NCI-H1105 treated with DMSO at 0.1 percent for 48 hours (cell line): ENCODE data around the gene STX18.
"Not testable (repeated sequence)": the region's sequence is repeated elsewhere in the genome, so short reads cannot be mapped to it uniquely, and the experiment has no call there.

Experiments
- DNase-seq: peaks from one replicate; lab custom pipeline; 2025; lab: John Stamatoyannopoulos, UW

STX18 gene

GRCh38 chr4:4541661-4542570 is at the start of gene STX18:
TSS of gene STX18 (minus strand) at chr4:4542048. CDS start at chr4:4541964, 84 bp downstream.
- peak; percentile 52 for DNase-seq

DNA sequence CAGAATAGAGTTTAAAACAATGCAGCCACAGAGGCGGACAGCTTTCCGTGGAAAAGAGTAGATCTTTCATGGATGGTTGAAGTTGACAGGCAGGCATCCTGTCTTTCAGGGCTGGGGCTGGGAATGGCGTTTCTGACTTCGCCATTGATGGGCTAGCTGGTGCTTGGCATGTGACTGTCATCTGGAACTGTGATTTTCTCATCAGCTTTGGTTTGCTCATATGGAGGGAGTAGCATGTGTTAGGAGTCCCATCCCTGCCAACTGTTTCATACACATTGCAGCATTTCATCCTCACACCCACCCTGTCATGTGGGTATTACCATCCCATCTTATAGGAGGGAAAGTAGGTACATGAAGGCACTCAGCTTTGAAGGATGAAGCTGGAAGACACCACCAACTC is 49.2 kb upstream of the STX18 start:
- DNase-seq: no peak

- no peak for DNase-seq
Measured at GRCh38 chr4:4590546-4590945, 48.7 kb upstream of the STX18 start.

GRCh38 chr4:4585012-4585670 is 43.3 kb upstream of the STX18 start:
- DNase-seq: no peak

DNA sequence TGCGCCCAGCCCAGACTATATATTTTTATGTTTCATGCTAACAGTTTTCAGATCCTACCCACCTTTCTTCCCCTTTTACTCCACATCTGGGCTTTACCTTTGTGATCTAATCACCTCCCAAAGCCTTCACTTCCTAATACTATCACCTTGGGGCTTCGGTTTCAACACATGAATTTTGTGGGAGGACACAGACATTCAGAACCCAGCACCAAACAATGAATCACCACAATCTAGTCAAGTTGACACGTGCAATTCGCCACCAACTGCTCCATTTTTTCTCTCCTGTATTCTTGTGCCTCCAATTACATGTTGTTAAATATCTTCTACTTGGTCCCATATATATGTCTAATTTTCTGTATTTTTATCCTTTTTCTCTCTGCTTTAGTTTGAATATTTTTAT is 41.8 kb upstream of the STX18 start:
- no peak for DNase-seq

DNA sequence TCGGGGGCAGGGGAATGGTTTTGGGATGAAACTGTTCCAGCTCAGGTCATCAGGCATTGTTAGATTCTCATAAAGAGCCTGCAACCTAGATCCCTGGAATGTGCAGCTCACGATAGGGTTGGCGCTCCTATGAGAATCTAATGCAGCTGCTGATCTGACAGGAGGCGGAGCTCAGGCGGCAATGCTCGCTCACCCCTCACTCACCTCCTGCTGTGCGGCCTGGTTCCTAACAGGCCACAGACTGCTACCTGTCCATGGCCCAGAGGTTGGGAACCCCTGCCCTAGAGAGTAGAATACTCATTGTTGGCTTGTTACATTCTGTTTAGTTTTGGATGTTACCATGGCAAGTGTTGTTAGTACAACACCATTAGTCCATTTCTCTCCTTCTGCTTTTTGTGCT is 40.8 kb upstream of the STX18 start:
- no peak for DNase-seq

DNA sequence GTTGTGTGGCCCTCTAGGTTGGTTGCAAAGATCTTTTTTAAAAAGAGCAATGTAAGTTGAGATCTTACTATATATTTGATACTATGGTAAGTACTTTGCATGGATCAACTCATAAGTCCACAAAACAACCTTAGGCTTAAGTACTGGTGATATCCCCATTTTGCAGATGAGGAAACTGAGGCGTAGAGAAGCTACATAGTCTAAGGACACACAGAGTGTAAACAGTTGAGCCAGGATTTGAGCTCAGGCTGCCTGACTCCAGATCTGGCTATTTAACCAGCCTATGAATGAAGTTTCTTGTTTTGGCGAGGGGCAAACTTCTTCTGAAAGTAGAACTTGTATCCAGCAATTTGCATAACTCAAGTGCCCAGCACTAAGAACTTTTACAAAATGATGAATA is 38.6 kb upstream of the STX18 start:
- DNase-seq: no peak

DNA sequence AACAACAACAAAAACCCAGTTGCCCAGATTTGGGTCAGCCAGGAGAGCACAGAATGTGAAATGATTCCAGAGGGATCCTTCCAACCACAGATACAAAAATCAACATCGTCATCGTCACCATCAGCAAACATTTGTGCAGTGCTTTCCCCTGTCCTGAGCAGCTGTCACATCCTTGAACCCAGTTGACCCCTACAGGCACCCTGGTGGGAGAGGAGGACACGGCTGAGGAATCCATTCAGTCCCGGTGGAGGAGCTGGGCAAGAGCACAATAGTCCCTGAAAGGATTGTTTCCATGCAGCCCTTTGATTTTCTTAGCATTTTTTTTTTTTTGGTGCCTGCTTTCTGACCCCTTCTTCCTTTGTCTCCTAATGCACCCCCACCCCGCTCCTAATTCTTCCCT is 37.1 kb upstream of the STX18 start:
- DNase-seq: no peak

- DNase-seq: no peak
Measured at GRCh38 chr4:4577359-4577875, 35.6 kb upstream of the STX18 start.

DNA sequence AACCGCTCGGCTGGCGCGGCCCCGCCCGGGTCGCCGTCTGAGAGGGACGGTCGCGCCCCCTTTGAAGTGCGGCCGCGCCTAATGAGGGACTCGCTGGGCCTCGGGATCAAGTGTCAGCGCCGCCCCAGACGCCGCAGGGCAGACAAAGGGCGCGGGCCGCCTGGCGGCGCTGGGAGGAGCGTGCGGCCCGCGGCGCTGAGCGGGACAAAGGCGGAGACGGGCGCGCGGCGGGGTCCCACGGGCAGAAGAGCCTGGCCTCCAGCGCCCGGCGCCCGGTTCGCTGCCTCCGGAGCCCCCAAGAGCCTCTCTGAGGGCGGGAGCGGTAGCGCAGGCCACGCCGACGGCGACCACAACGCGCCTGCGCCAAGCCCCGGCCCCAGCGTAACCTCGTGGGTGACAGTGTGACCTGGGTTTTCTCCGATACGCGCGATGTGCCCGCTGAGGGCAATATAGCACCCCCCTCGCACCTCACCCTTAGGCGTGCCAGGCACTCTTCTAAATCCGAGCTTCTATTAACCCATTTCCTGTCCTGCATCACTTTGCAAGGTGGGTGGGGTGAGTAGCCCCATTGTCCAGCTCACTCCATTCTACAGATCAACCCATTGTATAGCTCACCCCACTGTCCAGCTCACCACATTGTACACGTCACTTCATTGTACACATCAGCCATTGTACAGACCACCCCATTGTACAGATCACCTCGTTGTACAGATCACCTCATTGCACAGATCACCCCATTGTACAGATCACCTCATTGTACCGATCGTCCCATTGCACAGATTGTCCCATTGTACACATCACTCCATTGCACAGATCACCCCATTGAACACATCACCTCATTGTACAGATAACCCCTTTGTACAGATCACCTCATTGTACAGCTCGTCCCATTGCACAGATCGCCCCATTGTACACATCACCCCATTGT is 33.7 kb upstream of the STX18 start:
- no peak for DNase-seq

- no peak for DNase-seq
Measured at GRCh38 chr4:4574792-4575191, 32.9 kb upstream of the STX18 start.

- DNase-seq: no peak
Measured at GRCh38 chr4:4574052-4574451, 32.2 kb upstream of the STX18 start.

DNA sequence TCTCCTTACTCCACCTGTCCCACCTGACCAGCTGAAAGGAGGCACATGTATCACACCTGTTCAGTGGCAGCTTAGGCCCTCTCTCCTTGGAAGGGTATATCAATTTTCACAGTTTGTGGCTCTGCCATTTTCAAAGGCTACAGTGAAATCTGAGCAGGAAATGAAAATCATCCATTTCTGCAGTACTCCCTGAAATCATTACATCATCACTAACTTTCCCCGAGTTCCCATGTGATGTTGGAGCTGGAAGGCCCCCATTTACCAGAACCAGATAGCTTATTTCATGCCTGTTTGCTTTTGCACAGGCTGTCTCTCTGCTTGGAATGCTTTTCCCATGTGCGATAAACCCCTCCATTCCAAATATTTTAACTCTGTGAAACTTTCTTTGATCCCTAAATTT is 31.0 kb upstream of the STX18 start:
- DNase-seq: no peak

DNA sequence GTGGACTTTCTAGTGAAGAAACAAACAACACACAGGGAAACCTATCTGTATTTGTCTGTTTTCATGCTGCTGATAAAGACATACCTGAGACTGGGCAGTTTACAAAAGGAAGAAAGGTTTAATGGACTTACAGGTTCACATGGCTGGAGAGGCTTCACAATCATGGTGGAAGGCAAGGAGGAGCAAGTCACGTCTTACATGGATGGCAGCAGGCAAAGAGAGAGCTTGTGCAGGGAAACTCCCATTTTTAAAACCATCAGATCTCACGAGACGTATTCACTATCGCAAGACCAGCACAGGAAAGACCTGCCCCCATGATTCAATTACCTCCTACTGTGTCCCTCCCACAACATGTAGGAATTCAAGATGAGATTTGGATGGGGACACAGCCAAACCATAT is 28.0 kb upstream of the STX18 start:
- not testable (repeated sequence) for DNase-seq

- DNase-seq: no peak
Measured at GRCh38 chr4:4568806-4569427, 27.1 kb upstream of the STX18 start.

GRCh38 chr4:4566359-4566758 is 24.5 kb upstream of the STX18 start:
- DNase-seq: not testable (repeated sequence)

DNA sequence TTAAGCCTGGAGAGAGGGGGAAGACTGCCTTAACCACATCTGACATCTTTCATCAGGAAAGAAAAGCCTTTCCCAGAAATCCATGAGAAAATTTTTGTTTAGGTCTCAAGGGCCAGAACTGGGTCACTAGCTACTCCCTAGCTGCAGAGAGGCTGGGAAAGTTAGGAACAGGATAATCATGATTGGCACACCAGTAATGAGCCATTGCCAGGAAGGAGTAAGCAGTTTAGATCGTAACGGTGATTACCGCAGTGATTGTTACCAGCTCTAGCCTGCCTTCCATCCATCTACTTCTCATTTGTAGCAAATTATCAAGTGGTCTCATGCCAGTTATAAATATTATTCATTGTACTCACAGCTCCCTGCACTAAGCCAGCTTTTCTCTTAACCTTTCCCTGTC is 22.7 kb upstream of the STX18 start:
- DNase-seq: no peak

GRCh38 chr4:4560642-4561041 is 18.8 kb upstream of the STX18 start:
- no peak for DNase-seq

- no peak for DNase-seq
Measured at GRCh38 chr4:4560136-4560535, 18.3 kb upstream of the STX18 start.

DNA sequence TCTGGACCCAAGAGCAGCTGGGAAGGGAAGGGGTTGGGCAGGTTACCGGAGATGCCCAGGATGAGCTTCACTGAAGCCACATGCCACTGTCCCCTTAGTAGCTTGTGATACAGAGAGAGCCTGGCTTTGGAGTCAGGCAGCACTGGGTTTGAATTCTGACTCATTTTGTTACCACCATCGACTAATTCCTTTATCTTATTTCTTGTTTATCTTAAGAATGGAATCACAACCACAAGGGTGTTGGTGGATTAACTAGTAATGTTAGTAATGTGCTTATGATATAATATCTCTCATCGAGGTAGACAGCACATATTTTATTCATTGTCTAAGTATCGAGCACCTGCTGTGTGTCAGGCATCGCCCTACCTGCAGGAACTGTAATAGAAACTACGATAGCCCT is 17.7 kb upstream of the STX18 start:
- DNase-seq: no peak

GRCh38 chr4:4558881-4559280 is 17.0 kb upstream of the STX18 start:
- no peak for DNase-seq

DNA sequence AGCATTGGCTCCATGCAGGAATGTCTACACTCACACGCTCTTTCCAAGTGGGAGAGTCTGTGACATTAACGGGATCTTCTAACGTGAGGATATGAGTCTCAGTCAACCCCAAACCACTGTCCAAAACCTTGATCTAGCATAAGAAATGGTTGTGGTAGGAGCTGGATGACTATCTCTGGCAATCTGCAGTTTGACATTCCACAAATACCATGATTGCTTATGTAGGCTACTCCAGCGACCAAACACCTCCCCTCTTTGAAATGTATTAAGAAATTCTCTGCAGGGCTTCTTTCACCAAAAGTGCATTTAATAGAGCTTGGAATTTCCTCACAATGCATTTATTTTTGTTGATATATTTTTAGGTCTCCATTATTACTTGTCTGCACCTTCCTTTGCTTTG is 14.1 kb upstream of the STX18 start:
- no peak for DNase-seq
